Endodermal cell (in vitro differentiated cells): Measurements from ENCODE around the gene MCM3AP. TPM values are rescaled to one million over a fixed set of nuclear protein-coding genes. Genes with fewer than 3 reads are reported as not detected.

Experiments
- DNase-seq: peaks from one replicate; pipeline ENCODE4 v3.0.0-alpha.2; 2017
- H3K27ac ChIP-seq: 2 replicates; pipeline ENCODE4 v1.5.1; 2013; ENCODE audit warnings: mild to moderate bottlenecking, low read depth, low read length, moderate library complexity
- H3K27me3 ChIP-seq: 2 replicates; pipeline ENCODE4 v1.6.1; 2013; ENCODE audit warnings: mild to moderate bottlenecking, low read length, moderate library complexity; ENCODE audit not compliant: insufficient read depth, control insufficient read depth, poor library complexity, severe bottlenecking
- H3K36me3 ChIP-seq: 2 replicates; pipeline ENCODE4 v1.7.0; 2013; ENCODE audit warnings: mild to moderate bottlenecking, low read length, moderate library complexity; ENCODE audit not compliant: control insufficient read depth, insufficient read depth
- H3K4me1 ChIP-seq: one replicate; pipeline ENCODE4 v1.7.0; 2013; ENCODE audit warnings: low read length; ENCODE audit not compliant: control insufficient read depth, insufficient read depth
- H3K4me3 ChIP-seq: 2 replicates; pipeline ENCODE4 v1.5.1; 2013; ENCODE audit warnings: mild to moderate bottlenecking, low read length, moderate library complexity
- H3K9ac ChIP-seq: 2 replicates; pipeline ENCODE4 v1.6.1; 2013; ENCODE audit warnings: mild to moderate bottlenecking, low read length, moderate library complexity; ENCODE audit not compliant: poor library complexity, severe bottlenecking; ENCODE audit errors: extremely low read depth
- H3K9me3 ChIP-seq: 2 replicates; pipeline ENCODE4 v1.6.1; 2013; ENCODE audit warnings: mild to moderate bottlenecking, low read length, moderate library complexity; ENCODE audit not compliant: control insufficient read depth
- H3K27ac Mint-ChIP-seq: 2 replicates; pipeline ENCODE4 v1.8.0; 2020; ENCODE audit warnings: mixed read lengths
- H3K27me3 Mint-ChIP-seq: 2 replicates; pipeline ENCODE4 v1.8.0; 2021; ENCODE audit warnings: mild to moderate bottlenecking, mixed read lengths; ENCODE audit not compliant: insufficient read depth
- H3K36me3 Mint-ChIP-seq: 2 replicates; pipeline ENCODE4 v1.8.0; 2020; ENCODE audit warnings: low read depth, mixed read lengths
- H3K4me1 Mint-ChIP-seq: 2 replicates; pipeline ENCODE4 v1.8.0; 2020; ENCODE audit warnings: mixed read lengths
- H3K4me3 Mint-ChIP-seq: 2 replicates; pipeline ENCODE4 v1.8.0; 2020; ENCODE audit warnings: mild to moderate bottlenecking, moderate library complexity, mixed read lengths
- H3K9me3 Mint-ChIP-seq: 2 replicates; pipeline ENCODE4 v1.8.0; 2020; ENCODE audit warnings: mild to moderate bottlenecking, mixed read lengths
- WGBS, 2 experiments: methylation state at CpG; one replicate each; pipeline versions ENCODE4 v1.1.5 to v1.1.7; 2013; ENCODE audit warnings: missing lambda C conversion rate in 2 of 2, mixed read lengths in 1 of 2; ENCODE audit not compliant: insufficient coverage in 1 of 2, insufficient read length in 1 of 2; 5-methylcytosine and 5-hydroxymethylcytosine counted together
- total RNA-seq, 2 donors: library from RNA; stranded (reverse); fragmentation: NEBNext Ultra II Directional in 1 of 2; extraction: Animal tissue kit (Norgen Biotek cat#: 25700) in 1 of 2; gene quantifications; 2 replicates in 1 of 2; 3 replicates in 1 of 2; pipeline ENCODE4 v1.2.1, GENCODE V29; 2021
- TF ChIP-seq, protein P1 (sequence below): fragments of 200-600 bp; sonication (generic); conservative IDR thresholded peaks from 2 replicates; pipeline ENCODE4 v1.5.0; 2021; ENCODE audit warnings: antibody characterized with exemption, mild to moderate bottlenecking

The MCM3AP gene
- total RNA-seq, 2 donors from 2014 or later = 120 to 161 TPM

DNA sequence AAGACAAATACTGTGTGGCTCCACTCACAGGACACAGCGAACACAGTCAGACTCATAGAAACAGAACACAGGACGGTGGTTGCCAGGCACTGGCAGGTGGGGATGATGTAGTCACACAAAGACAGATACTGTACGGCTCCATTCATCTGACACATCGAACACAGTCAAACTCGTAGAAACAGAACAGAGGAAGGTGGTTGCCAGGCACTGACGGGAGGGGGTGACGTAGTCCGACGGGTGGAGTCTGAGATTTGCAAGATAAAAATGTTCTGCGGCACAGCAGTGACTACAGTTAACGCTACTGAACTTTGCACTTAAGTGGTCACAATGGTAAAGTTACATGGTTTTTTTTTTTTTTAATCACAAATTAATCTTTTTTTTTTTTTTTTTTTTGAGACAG is 19.5 kb upstream of the MCM3AP start:
- no peaks in the 10 kb centered on the region for H3K4me1 ChIP-seq
- Mint-ChIP-seq H3K4me3 (no peak overlapping the region), H3K36me3 (peaks cover 46% of the 10 kb centered on the region), H3K27ac (no peak overlapping the region), H3K4me1 (no peaks in the 10 kb centered on the region), H3K9me3 (no peaks in the 10 kb centered on the region), H3K27me3 (no peaks in the 10 kb centered on the region)
- no peak overlapping the region for H3K4me3 ChIP-seq
- peaks cover 28% of the 10 kb centered on the region for H3K36me3 ChIP-seq
- H3K9me3 ChIP-seq = no peaks in the 10 kb centered on the region
- H3K27me3 ChIP-seq = no peaks in the 10 kb centered on the region
- H3K27ac ChIP-seq = no peak overlapping the region
- DNase-seq = no peak
- H3K9ac ChIP-seq = no peak overlapping the region
- TF ChIP-seq, protein P1, sequence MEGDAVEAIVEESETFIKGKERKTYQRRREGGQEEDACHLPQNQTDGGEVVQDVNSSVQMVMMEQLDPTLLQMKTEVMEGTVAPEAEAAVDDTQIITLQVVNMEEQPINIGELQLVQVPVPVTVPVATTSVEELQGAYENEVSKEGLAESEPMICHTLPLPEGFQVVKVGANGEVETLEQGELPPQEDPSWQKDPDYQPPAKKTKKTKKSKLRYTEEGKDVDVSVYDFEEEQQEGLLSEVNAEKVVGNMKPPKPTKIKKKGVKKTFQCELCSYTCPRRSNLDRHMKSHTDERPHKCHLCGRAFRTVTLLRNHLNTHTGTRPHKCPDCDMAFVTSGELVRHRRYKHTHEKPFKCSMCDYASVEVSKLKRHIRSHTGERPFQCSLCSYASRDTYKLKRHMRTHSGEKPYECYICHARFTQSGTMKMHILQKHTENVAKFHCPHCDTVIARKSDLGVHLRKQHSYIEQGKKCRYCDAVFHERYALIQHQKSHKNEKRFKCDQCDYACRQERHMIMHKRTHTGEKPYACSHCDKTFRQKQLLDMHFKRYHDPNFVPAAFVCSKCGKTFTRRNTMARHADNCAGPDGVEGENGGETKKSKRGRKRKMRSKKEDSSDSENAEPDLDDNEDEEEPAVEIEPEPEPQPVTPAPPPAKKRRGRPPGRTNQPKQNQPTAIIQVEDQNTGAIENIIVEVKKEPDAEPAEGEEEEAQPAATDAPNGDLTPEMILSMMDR = no peak
- 96 to 99% methylated on average over 9 to 10 of the region's 11 CpGs for WGBS, 2 experiments

DNA sequence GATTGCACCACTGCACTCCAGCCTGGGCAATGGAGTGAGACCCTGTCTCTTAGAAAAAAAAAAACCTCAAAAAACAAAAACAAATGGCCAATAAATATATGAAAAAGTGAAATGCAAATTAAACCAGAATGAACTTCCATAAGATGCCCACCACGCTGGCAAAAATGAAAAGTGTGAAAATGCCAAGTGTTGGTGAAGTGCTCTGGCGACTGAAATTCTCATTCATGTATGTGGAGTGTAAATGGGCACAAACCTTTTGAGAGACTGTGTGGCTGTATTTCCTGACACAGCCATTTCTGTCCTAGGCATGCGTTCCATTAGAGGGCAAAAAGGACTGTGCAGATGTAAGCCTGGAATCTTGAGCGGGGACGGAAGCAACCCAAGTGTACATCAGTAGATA is 19.0 kb upstream of the MCM3AP start:
- H3K9me3 Mint-ChIP-seq = peaks cover 2% of the 10 kb centered on the region
- H3K36me3 ChIP-seq = peaks cover 33% of the 10 kb centered on the region
- no peaks in the 10 kb centered on the region for H3K27me3 ChIP-seq
- H3K27ac ChIP-seq = no peak overlapping the region
- 94% methylated on average over 4 to 5 of the region's 5 CpGs for WGBS, 2 experiments
- TF ChIP-seq, protein P1 = no peak
- no peaks in the 10 kb centered on the region for H3K4me1 ChIP-seq
- no peak for DNase-seq
- no peaks in the 10 kb centered on the region for H3K9me3 ChIP-seq
- no peak overlapping the region for H3K4me3 Mint-ChIP-seq
- no peak overlapping the region for H3K9ac ChIP-seq
- no peak overlapping the region for H3K27ac Mint-ChIP-seq
- H3K4me3 ChIP-seq = no peak overlapping the region
- H3K36me3 Mint-ChIP-seq = peaks cover 50% of the 10 kb centered on the region
- peaks cover 2% of the 10 kb centered on the region for H3K27me3 Mint-ChIP-seq
- no peaks in the 10 kb centered on the region for H3K4me1 Mint-ChIP-seq

DNA sequence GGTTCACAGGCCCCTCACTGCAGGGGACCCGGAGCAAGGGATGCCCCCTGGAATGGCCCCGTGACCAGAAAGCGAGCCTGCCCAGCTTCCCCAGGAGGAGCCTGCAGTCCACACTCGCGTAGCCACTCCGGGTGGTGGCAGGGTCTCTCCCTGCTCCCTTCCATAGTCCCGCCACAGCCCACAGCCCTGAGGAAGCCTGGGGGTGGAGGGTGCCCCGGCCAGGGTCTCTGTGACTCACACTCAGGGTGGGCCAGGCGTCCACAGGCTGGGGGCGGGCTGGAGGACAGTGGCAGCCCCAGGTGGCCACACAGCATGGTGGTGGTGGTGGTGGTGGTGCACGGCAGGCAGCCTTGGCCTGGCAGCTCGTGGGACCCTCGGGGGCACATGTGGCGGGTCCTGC is 16.3 kb upstream of the MCM3AP start:
- Histone ChIP-seq H3K9ac (no peak overlapping the region), H3K27me3 (no peaks in the 10 kb centered on the region), H3K4me3 (no peak overlapping the region), H3K4me1 (no peaks in the 10 kb centered on the region), H3K36me3 (peaks cover 33% of the 10 kb centered on the region), H3K9me3 (no peaks in the 10 kb centered on the region), H3K27ac (no peak overlapping the region)
- no peak overlapping the region for H3K27ac Mint-ChIP-seq
- H3K4me1 Mint-ChIP-seq = no peaks in the 10 kb centered on the region
- H3K4me3 Mint-ChIP-seq = no peak overlapping the region
- peaks cover 3% of the 10 kb centered on the region for H3K9me3 Mint-ChIP-seq
- TF ChIP-seq, protein P1 = no peak
- H3K36me3 Mint-ChIP-seq = peaks cover 48% of the 10 kb centered on the region
- 90 to 93% methylated on average over 2 to 14 of the region's 14 CpGs for WGBS, 2 experiments
- peaks cover 4% of the 10 kb centered on the region for H3K27me3 Mint-ChIP-seq
- DNase-seq = no peak
